DMS53 (cell line): ENCODE measurements around the gene LRP2BP.
"Not testable (repeated sequence)": the region's sequence is repeated elsewhere in the genome, so short reads cannot be mapped to it uniquely, and the experiment has no call there.

Source experiments
- DNase-seq: peaks from one replicate; lab custom pipeline; 2025; lab: John Stamatoyannopoulos, UW

The LRP2BP gene

DNA sequence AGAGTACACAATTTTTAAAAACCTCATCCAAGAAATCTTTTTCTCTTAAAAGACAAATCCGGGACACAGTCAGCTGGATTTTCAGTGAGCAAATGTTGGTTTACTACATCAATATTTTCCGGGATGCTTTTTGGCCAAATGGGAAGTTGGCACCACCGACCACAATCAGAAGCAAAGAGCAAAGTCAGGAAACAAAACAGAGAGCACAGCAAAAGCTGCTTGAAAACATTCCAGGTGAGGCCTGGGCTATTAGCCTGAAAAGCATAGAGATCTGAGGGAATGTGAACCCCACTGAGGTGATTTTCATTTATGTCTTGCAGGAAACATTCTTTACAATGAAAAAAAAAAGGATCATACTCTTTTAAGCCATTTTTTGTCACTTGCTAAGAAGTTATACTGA is 33.9 kb downstream of the LRP2BP start:
- DNase-seq: no peak

GRCh38 chr4:185359767-185360446 is 35.8 kb downstream of the LRP2BP start:
- no peak for DNase-seq

GRCh38 chr4:185358959-185359358 is 36.8 kb downstream of the LRP2BP start:
- no peak for DNase-seq

DNA sequence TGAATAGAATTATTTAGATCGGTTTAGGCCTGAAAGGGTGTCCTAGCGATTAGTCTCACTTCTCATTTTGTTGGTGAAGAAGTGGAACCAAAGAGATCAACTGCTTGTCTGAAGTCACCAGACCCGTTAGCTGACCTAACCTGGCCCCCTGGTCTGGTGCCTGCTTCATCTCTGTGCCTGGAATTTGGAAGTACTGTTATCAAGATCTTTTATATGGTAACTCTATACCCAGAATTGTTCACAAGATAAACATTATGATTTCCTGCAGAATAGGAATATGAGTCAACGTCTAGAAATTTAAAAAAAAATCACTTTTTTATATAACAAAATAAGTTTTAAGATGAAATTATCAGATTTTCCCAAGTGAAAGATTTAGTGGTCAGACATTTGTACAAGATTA is 37.2 kb downstream of the LRP2BP start:
- peak; percentile 1 for DNase-seq

- no peak for DNase-seq
Measured at GRCh38 chr4:185357733-185358440, 37.8 kb downstream of the LRP2BP start.

DNA sequence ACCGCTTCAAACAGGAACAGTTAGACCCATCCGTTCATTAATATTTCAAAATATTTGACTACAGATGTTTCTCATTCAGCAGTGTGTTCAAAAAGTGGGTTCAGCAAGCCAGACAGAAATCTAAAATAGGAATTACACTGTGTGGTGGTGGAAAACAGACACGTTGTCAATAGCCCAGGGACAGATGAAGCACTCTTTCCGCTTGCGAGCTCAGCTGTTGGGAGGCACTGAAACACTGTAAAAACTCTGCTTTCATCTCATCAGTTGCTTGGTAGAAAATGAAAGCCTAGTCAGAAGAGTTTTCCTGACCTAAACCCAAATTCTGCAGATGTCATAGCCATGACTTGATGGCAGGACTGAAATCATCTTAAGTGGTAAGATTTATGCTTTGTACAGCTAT is 38.5 kb downstream of the LRP2BP start:
- no peak for DNase-seq

DNA sequence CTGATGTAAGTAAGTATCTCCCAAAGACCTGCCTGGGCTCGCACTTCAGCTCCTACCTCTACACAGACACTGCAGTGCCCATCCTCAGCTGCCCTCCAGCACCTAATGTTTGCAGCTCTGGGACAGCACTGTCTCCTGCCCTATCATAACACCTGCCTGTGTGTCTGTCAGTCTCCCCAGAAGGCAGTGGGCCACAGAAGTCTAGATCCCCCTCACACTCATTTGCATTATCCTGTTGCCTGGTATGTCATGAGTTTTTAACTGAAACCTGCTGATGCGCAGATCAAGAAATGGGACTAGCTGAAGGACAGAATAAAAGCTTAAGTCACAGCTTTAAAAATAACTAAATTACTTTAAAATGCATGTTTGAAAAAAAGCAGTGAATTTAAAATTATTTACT is 43.0 kb downstream of the LRP2BP start:
- no peak for DNase-seq

GRCh38 chr4:185352202-185352601 is 43.5 kb downstream of the LRP2BP start:
- DNase-seq: no peak

- DNase-seq: no peak
Measured at GRCh38 chr4:185351691-185352090, 44.0 kb downstream of the LRP2BP start.

- no peak for DNase-seq
Measured at GRCh38 chr4:185346975-185347601, 48.6 kb downstream of the LRP2BP start.

- DNase-seq: no peak
Measured at GRCh38 chr4:185344743-185345538, 50.8 kb downstream of the LRP2BP start.

DNA sequence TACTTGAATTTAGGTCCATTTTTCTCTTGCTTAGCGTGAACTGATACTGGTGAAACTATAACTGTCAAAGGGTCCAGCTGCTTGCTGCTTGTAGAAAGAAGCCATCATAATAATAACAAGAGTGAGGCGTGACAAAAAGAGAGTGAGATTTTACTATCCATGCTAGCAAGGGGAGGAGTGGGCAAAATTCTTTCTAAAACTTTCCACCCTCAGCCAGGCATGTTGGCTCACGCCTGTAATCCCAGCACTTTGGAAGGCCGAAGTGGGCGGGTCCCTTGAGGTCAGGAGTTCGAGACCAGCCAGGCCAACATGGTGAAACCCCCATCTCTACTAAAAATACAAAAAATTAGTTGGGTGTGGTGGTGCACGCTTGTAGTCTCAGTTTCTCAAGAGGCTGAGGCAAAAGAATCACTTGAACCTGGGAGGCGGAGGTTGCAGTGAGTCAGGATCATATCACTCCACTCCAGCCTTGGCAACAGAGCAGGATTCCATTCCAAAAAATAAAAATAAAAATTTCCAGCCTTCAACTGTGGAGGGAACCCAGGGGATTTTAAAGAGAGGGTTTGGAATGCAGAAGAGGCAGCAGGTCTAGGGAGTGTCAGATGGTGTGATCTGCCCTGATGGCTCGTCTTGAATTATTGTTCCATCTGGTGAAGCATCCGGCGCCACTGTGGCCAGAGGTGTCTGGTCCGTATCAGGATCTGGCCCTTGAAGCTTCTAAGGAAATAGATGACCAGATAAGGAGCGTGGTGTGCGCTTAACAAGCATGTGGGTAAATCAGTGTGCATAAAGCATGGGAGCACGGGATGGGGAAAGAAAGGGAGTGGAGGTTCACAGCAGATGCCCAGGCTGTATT is 51.8 kb downstream of the LRP2BP start:
- DNase-seq: no peak

- no peak for DNase-seq
Measured at GRCh38 chr4:185341841-185342240, 53.9 kb downstream of the LRP2BP start.

DNA sequence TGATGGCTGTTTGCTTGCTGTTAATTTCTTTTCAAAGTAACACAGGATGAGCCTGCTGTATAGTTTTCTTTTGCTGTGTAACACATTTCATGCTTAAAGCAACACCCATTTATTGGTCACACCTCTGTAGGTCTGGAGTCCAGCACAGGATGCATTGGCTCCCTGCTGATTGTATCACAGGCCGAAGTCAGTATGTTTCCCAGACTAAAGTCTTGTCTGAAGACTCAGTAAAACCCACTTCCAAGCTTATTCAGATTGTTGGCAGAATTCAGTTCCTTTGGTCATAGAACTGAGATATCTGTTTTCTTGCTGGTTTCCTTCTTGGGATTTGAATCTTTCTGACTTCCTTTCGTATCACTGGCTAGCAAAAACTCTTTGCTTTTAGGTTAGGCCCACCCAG is 54.3 kb downstream of the LRP2BP start:
- no peak for DNase-seq

GRCh38 chr4:185339941-185340340 is 55.8 kb downstream of the LRP2BP start:
- no peak for DNase-seq

DNA sequence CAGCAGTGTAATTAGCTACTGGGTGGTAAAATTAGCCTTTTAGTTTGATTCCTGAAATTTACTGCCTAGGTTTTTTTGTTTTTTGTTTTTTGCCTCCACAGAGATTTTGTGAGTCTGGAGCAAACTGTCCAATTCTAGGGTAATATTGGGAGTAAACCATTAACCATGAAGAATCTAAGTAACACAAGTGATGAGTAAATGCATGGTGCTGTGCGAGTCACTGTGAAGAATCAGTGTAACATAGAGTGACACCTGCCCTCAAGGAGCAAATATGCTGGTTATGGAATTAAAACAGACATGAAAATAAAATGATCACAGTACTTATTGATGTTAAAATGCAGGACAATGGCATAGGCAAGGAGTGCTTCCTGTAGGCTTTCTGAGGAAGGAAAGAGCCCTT is 60.1 kb downstream of the LRP2BP start:
- no peak for DNase-seq

DNA sequence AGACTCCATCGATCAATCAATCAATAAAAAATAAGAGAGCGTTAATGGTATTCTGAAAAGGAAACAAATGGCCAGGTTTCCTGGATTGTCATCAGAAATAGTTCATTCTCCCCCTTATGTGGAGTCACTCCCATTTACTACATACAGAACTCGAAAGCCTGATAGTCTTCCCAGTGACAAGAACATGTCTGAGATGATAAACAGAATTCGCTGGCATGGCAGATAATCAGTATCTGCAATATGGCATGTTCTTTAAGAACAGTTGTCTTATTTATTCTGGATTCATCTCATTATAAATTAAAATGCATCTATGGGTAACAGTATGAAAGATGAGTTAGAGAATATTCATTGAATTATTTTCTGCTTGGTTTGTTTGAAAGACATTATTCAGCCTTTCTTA is 61.4 kb downstream of the LRP2BP start:
- DNase-seq: no peak

GRCh38 chr4:185332575-185333464 is 62.9 kb downstream of the LRP2BP start:
- peak; percentile 3 for DNase-seq

DNA sequence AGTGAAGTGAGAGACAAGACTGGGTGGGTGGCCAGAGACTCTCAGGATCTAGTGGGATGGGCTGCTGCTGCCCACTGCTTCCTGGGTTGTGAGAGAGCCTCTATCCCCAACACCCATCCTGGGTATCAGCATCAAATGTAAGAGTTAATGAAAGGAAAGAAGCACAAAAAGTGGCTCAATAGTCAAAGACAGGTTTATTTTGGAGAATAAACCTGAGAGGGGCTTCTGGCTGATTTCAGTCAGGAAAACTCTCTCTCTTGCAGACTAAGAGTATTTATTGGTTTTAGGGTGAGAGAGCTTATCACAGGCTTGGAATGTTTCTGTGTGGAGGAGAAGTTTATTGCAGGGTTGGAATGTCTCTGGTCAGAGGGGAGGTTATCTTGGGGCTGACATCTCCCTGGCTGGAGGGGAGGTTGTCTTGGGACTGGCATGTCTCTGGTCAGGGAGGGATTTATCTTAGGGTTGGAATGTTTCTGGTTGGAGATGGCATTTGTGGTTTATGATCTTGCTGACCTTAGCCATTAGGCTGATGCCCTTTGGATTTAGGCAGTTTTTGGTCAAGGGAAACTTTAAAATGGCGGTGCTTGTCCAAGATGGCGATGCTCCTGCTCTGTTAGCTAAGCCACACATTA is 65.7 kb downstream of the LRP2BP start:
- not testable (repeated sequence) for DNase-seq

DNA sequence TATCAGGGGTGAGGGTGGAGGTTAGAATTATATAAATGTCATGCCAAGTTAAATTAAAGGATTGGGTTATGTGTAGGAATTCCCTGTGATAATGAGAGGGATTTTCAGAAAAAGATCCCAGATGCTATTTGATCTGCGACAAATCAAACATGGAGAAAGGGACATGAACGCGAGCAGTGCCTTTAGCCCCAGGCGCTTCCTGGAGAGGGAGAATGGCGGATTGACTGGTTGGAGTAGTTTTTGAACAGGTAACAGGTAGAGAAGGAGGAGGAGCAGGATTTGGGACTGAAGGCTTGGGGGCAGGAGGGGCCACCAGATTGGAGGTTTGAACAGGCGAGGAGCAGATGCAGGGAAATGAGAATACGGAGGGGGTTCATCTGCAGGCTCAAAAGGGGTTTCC is 67.1 kb downstream of the LRP2BP start:
- DNase-seq: no peak
